A673 (cell line): ENCODE results near the gene ITGB6. TPM values are rescaled to one million over a fixed set of nuclear protein-coding genes. Genes with fewer than 3 reads are reported as not detected.

Experiments
- BruUV-seq: library from RNA; stranded (reverse); fragments of 400-500 nt; replicated peaks from 2 replicates; lab custom pipeline; 2021; lab: Mats Ljungman, UMichigan
- CTCF ChIA-PET: fragments of 300-600 bp; sonication (Branson Sonifier 250); formaldehyde crosslinking; loops from one replicate; lab custom pipeline; 2022; ENCODE audit warnings: antibody characterized with exemption; lab: Charles Lee
- POLR2A ChIA-PET: fragments of 300-600 bp; sonication (Branson Sonifier 250); formaldehyde crosslinking; loops from one replicate; lab custom pipeline; 2022; ENCODE audit warnings: antibody characterized with exemption; ENCODE audit not compliant: low non-redundant PET; lab: Charles Lee
- DNase-seq: peaks from one replicate; pipeline ENCODE4 v3.0.0-alpha.2; 2015; ENCODE audit warnings: low spot score
- H3K27ac ChIP-seq: fragments of 200-600 bp; sonication (generic); 2 replicates; pipeline ENCODE4 v1.5.1; 2016; ENCODE audit warnings: mixed run types, low read depth, mild to moderate bottlenecking, mixed read lengths, antibody characterized with exemption, low read length; ENCODE audit not compliant: poor library complexity, severe bottlenecking
- H3K27me3 ChIP-seq: fragments of 200-600 bp; sonication (generic); replicated peaks from 2 replicates; pipeline ENCODE4 v1.6.1; 2017; ENCODE audit warnings: mixed run types, low read depth, mild to moderate bottlenecking, mixed read lengths, antibody characterized with exemption, low read length; ENCODE audit not compliant: insufficient read depth, poor library complexity
- H3K36me3 ChIP-seq: fragments of 200-600 bp; sonication (generic); 2 replicates; pipeline ENCODE4 v1.6.1; 2016; ENCODE audit warnings: mixed run types, mild to moderate bottlenecking, mixed read lengths, antibody characterized with exemption, low read length; ENCODE audit not compliant: insufficient read depth, poor library complexity, severe bottlenecking
- H3K4me1 ChIP-seq: fragments of 200-600 bp; sonication (generic); 2 replicates; pipeline ENCODE4 v1.6.1; 2017; ENCODE audit warnings: mixed run types, mild to moderate bottlenecking, mixed read lengths, antibody characterized with exemption, low read length; ENCODE audit not compliant: insufficient read depth, poor library complexity, severe bottlenecking
- H3K4me3 ChIP-seq: fragments of 200-600 bp; sonication (generic); 2 replicates; pipeline ENCODE4 v1.5.1; 2016; ENCODE audit warnings: low read depth, mixed run types, mild to moderate bottlenecking, mixed read lengths, low read length; ENCODE audit not compliant: poor library complexity, severe bottlenecking
- H3K9me3 ChIP-seq: fragments of 200-600 bp; sonication (generic); 2 replicates; pipeline ENCODE4 v1.6.1; 2016; ENCODE audit warnings: mixed run types, low read depth, mild to moderate bottlenecking, mixed read lengths, antibody characterized with exemption, low read length; ENCODE audit not compliant: poor library complexity, severe bottlenecking
- EZH2 ChIP-seq: fragments of 200-600 bp; sonication (generic); IDR thresholded peaks from 2 replicates; pipeline ENCODE4 v1.6.1; 2017; ENCODE audit warnings: borderline replicate concordance, low read depth, mild to moderate bottlenecking, mixed read lengths, antibody characterized with exemption, low read length; ENCODE audit not compliant: poor library complexity, severe bottlenecking
- intact Hi-C: fragments of 100-400 bp; cut with micrococcal nuclease; formaldehyde crosslinking; loops from one replicate; pipeline ENCODE4 v1.10.0; 2022; ENCODE audit not compliant: unreplicated experiment
- total RNA-seq: library from RNA; stranded (reverse); gene quantifications from 2 replicates; pipeline ENCODE4 v1.2.3, GENCODE V29; 2021
- TF ChIP-seq, protein P1 (sequence below): fragments of 300-800, 200-600 bp; sonication (generic); conservative IDR thresholded peaks from 2 replicates; pipeline ENCODE4 v1.5.1; 2017; ENCODE audit warnings: low read depth, mild to moderate bottlenecking, antibody characterized with exemption, low read length, moderate library complexity, mixed read lengths

ITGB6 gene
- total RNA-seq, 1 experiment from 2014 or later, result not detected

- ChIA-PET POLR2A (no interaction called here), CTCF (no interaction called here)
- Histone ChIP-seq H3K27me3 (no peaks in the 10 kb centered on the region), H3K27ac (no peak overlapping the region), H3K9me3 (peaks cover 25% of the 10 kb centered on the region), H3K4me3 (no peak overlapping the region), H3K4me1 (no peaks in the 10 kb centered on the region), H3K36me3 (no peaks in the 10 kb centered on the region)
- no peak for DNase-seq
- TF ChIP-seq, protein P1, sequence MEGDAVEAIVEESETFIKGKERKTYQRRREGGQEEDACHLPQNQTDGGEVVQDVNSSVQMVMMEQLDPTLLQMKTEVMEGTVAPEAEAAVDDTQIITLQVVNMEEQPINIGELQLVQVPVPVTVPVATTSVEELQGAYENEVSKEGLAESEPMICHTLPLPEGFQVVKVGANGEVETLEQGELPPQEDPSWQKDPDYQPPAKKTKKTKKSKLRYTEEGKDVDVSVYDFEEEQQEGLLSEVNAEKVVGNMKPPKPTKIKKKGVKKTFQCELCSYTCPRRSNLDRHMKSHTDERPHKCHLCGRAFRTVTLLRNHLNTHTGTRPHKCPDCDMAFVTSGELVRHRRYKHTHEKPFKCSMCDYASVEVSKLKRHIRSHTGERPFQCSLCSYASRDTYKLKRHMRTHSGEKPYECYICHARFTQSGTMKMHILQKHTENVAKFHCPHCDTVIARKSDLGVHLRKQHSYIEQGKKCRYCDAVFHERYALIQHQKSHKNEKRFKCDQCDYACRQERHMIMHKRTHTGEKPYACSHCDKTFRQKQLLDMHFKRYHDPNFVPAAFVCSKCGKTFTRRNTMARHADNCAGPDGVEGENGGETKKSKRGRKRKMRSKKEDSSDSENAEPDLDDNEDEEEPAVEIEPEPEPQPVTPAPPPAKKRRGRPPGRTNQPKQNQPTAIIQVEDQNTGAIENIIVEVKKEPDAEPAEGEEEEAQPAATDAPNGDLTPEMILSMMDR, result no peak
- no peak for TF ChIP-seq EZH2
- intact Hi-C loops, result no loop called here
- no TSS peak for BruUV-seq
Observed at GRCh38 chr2:160092445-160092844, 107.6 kb downstream of the ITGB6 start.

GRCh38 chr2:160091381-160091780 is 108.7 kb downstream of the ITGB6 start:
- intact Hi-C loops, result no loop called here
- Histone ChIP-seq H3K36me3 (no peaks in the 10 kb centered on the region), H3K27ac (no peak overlapping the region), H3K4me3 (no peak overlapping the region), H3K4me1 (no peaks in the 10 kb centered on the region), H3K9me3 (peaks cover 32% of the 10 kb centered on the region), H3K27me3 (no peaks in the 10 kb centered on the region)
- ChIA-PET CTCF (no interaction called here), POLR2A (interaction anchor here (0.6 kb wide), 1 partner anchor 210 kb away, joined by 3 read pairs; no protein-coding TSS in a partner anchor)
- BruUV-seq, result no TSS peak
- TF ChIP-seq, protein P1, result no peak
- TF ChIP-seq EZH2, result no peak
- no peak for DNase-seq

- Histone ChIP-seq H3K36me3 (no peaks in the 10 kb centered on the region), H3K4me3 (no peak overlapping the region), H3K27me3 (no peaks in the 10 kb centered on the region), H3K9me3 (peaks cover 38% of the 10 kb centered on the region), H3K27ac (no peak overlapping the region), H3K4me1 (no peaks in the 10 kb centered on the region)
- ChIA-PET CTCF (no interaction called here), POLR2A (no interaction called here)
- BruUV-seq, result no TSS peak
- intact Hi-C loops, result loop anchor here (5.0 kb wide), 1 partner anchor 1939 kb away; no protein-coding TSS in a partner anchor
- peak; percentile 34 for DNase-seq
- TF ChIP-seq, protein P1, result peak; percentile 32; the same call in 1 of the 2 replicates
- no peak for TF ChIP-seq EZH2
Observed at GRCh38 chr2:160087854-160088745, 112.0 kb downstream of the ITGB6 start.
